ENCODE data around the gene ARHGAP33. TPM values are rescaled to one million over a fixed set of nuclear protein-coding genes. Genes with fewer than 3 reads are reported as not detected.
A peak's percentile ranks its signal among the peaks of the same experiment; 100 is the strongest.

Gene ARHGAP33
- total RNA-seq, 6 experiments from 2014 or later: 5.4 to 11.0 (median 8.8) TPM

GRCh38 chr19:35741203-35741515 lies 34.2 kb upstream of the ARHGAP33 start:
- DNase-seq: no peak
- TF ChIP-seq, protein P1, sequence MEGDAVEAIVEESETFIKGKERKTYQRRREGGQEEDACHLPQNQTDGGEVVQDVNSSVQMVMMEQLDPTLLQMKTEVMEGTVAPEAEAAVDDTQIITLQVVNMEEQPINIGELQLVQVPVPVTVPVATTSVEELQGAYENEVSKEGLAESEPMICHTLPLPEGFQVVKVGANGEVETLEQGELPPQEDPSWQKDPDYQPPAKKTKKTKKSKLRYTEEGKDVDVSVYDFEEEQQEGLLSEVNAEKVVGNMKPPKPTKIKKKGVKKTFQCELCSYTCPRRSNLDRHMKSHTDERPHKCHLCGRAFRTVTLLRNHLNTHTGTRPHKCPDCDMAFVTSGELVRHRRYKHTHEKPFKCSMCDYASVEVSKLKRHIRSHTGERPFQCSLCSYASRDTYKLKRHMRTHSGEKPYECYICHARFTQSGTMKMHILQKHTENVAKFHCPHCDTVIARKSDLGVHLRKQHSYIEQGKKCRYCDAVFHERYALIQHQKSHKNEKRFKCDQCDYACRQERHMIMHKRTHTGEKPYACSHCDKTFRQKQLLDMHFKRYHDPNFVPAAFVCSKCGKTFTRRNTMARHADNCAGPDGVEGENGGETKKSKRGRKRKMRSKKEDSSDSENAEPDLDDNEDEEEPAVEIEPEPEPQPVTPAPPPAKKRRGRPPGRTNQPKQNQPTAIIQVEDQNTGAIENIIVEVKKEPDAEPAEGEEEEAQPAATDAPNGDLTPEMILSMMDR (IDR thresholded peaks at IDR 0.05): no peak; the same call in none of the 2 replicates
- Mint-ChIP-seq H3K4me3 (peak overlapping the region; percentile 87), H3K4me1 (ENCODE audit: low read depth) (peaks cover 29% of the 10 kb centered on the region), H3K27ac (peak overlapping the region; percentile 38; the same call in 1 of the 2 replicates), H3K9me3 (no peaks in the 10 kb centered on the region), H3K36me3 (ENCODE audit: low read depth) (peaks cover 13% of the 10 kb centered on the region), H3K27me3 (ENCODE audit: insufficient read depth) (peaks cover 9% of the 10 kb centered on the region)

- H3K36me3 Mint-ChIP-seq (ENCODE audit: low read depth): peaks cover 13% of the 10 kb centered on the region
- no peak within 1 kb of the TSS for H3K4me3 Mint-ChIP-seq
- H3K9me3 Mint-ChIP-seq: no peaks in the 10 kb centered on the region
- no peak for DNase-seq
- peaks cover 9% of the 10 kb centered on the region for H3K27me3 Mint-ChIP-seq (ENCODE audit: insufficient read depth)
- H3K4me1 Mint-ChIP-seq (ENCODE audit: low read depth): peaks cover 39% of the 10 kb centered on the region
- TF ChIP-seq, protein P1 (IDR thresholded peaks at IDR 0.05): no peak
- H3K27ac Mint-ChIP-seq: no peak within 1 kb of the TSS
Observed at GRCh38 chr19:35742121-35742724, 33.1 kb upstream of the ARHGAP33 start, which contains the start of gene IGFLR1. Gene IGFLR1 (minus strand): TSS chr19:35742452. CDS start chr19:35741180, 1,272 bp downstream.

DNA sequence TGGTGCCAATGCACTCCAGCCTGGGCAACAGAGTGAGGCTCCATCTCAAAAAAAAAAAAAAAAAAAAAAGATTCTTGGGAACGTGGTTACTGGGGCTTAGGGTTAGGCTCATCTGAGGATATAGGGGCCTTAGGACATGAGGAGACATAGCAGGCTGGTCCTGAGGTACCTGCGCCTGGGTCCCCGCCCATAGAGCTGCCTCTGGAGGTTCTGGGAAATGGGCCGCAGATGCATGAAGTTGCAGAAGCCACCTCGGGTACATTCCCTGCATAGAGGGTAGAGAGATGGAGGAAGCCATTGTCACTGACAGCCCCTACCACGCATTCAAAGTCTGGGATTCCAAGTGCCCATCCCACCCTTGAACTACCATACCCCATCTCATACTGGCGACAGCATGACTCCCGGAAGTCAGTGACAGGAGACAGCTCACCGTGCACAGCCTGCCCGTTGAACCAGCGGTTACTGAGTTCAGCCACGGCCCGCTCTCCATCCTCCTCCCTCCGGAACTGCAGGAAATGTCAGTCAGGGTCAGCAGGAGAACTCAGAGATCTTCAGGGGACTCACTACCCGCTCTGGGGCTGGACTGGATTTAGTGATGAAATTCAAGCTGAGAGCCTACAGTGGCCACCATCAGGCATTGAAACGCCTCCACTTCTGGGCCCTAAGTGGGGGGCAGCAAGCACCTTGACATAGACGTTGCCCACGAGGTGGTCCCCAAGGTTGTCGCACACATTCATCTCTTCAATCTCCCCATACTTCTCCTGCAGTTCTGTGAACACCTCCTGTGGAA lies 31.5 kb upstream of the ARHGAP33 start:
- Mint-ChIP-seq H3K36me3 (ENCODE audit: low read depth) (peaks cover 13% of the 10 kb centered on the region), H3K4me3 (peak overlapping the region; percentile 97), H3K27ac (no peak overlapping the region), H3K4me1 (ENCODE audit: low read depth) (peaks cover 47% of the 10 kb centered on the region), H3K9me3 (no peaks in the 10 kb centered on the region), H3K27me3 (ENCODE audit: insufficient read depth) (peaks cover 8% of the 10 kb centered on the region)
- TF ChIP-seq, protein P1 (IDR thresholded peaks at IDR 0.05): no peak
- no peak for DNase-seq

GRCh38 chr19:35744430-35745327 lies 30.7 kb upstream of the ARHGAP33 start:
- H3K4me1 Mint-ChIP-seq (ENCODE audit: low read depth): peaks cover 47% of the 10 kb centered on the region
- TF ChIP-seq, protein P1 (IDR thresholded peaks at IDR 0.05): peak; percentile 65
- peak overlapping the region; percentile 97 for H3K4me3 Mint-ChIP-seq
- DNase-seq: peak; percentile 93
- no peaks in the 10 kb centered on the region for H3K9me3 Mint-ChIP-seq
- H3K27ac Mint-ChIP-seq: peak overlapping the region; percentile 100
- peaks cover 6% of the 10 kb centered on the region for H3K27me3 Mint-ChIP-seq (ENCODE audit: insufficient read depth)
- peaks cover 13% of the 10 kb centered on the region for H3K36me3 Mint-ChIP-seq (ENCODE audit: low read depth)

DNA sequence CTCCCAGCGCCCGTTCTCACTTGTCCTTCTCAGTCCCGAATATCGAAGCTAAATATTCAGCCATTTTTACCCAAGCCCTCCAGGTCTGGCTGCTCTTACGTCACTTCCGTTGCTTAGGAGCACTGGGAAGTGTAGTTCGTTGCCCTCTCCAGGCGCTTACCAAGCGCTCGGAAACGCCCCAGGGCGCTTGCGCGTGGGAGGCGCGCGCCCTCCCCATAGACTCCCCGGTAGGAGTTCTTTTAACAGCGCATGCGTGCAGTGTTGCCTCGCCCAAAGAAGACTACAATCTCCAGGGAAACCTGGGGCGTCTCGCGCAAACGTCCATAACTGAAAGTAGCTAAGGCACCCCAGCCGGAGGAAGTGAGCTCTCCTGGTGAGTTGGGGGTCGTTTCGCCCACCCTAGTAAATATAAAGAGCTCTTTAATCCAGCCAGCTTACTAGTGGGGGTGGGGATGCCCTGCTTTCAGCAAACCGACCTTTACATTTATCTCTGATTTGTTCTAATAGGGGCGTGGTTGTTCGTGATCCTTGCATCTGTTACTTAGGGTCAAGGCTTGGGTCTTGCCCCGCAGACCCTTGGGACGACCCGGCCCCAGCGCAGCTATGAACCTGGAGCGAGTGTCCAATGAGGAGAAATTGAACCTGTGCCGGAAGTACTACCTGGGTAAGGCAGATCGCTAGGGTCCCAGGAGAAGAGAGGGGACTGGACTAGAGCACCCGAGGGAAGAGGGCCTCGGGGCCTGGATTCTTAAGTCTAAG lies 29.9 kb upstream of the ARHGAP33 start, which contains the start of the genes PSENEN and U2AF1L4:
Gene PSENEN (plus strand): TSS at position 324 of the 759 bp plus-strand sequence. CDS start 280 bp downstream, at position 604.
Gene U2AF1L4 (minus strand): TSS at position 91 of the 759 bp plus-strand sequence. CDS start 27 bp downstream, at position 64.
- H3K36me3 Mint-ChIP-seq (ENCODE audit: low read depth): peaks cover 13% of the 10 kb centered on the region
- DNase-seq: peak; percentile 98
- H3K27ac Mint-ChIP-seq: peak within 1 kb of the TSS; percentile 100
- peak within 1 kb of the TSS; percentile 97 for H3K4me3 Mint-ChIP-seq
- H3K4me1 Mint-ChIP-seq (ENCODE audit: low read depth): peaks cover 51% of the 10 kb centered on the region
- peaks cover 6% of the 10 kb centered on the region for H3K27me3 Mint-ChIP-seq (ENCODE audit: insufficient read depth)
- H3K9me3 Mint-ChIP-seq: no peaks in the 10 kb centered on the region
- TF ChIP-seq, protein P1 (IDR thresholded peaks at IDR 0.05): no peak
